Uterus (tissue), 4 donors: ENCODE measurements around the gene STX11. TPM values are rescaled to one million over a fixed set of nuclear protein-coding genes. Genes with fewer than 3 reads are reported as not detected.

Experiments used
- DNase-seq, 2 donors: peaks; one replicate each; pipeline ENCODE4 v3.0.0-alpha.2; 2019 to 2020
- H3K27ac ChIP-seq, 2 donors: fragments of 200-600 bp; sonication (generic); 1 replicate in 1 of 2; 2 replicates in 1 of 2; pipeline ENCODE4 v1.5.1; 2016 to 2018
- H3K27me3 ChIP-seq, 2 donors: fragments of 200-600 bp; sonication (generic); one replicate each; pipeline ENCODE4 v1.5.1; 2018 to 2019; ENCODE audit warnings: control low read depth in 1 of 2
- H3K36me3 ChIP-seq, 2 donors: fragments of 200-600 bp; sonication (generic); one replicate each; pipeline ENCODE4 v1.5.1; 2019; ENCODE audit warnings: control low read depth in 1 of 2
- H3K4me1 ChIP-seq, 2 donors: fragments of 200-600 bp; sonication (generic); one replicate each; pipeline ENCODE4 v1.5.1; 2018 to 2019; ENCODE audit warnings: control low read depth in 1 of 2
- H3K4me3 ChIP-seq, 2 donors: fragments of 200-600 bp; sonication (generic); 1 replicate in 1 of 2; 2 replicates in 1 of 2; pipeline ENCODE4 v1.5.1; 2018 to 2019; ENCODE audit warnings: mild to moderate bottlenecking in 1 of 2
- H3K9me3 ChIP-seq, 2 donors: fragments of 200-600 bp; sonication (generic); one replicate each; pipeline ENCODE4 v1.5.1; 2019; ENCODE audit warnings: control low read depth in 1 of 2
- POLR2A ChIP-seq, 2 donors: fragments of 450-650 bp; IDR thresholded peaks; one replicate each; pipeline ENCODE4 v1.6.1; 2016; ENCODE audit warnings: antibody characterized with exemption in 2 of 2, mild to moderate bottlenecking in 1 of 2, moderate library complexity in 1 of 2
- intact Hi-C: fragments of 100-400 bp; cut with DNase I; formaldehyde crosslinking; loops from one replicate; pipeline ENCODE4 v1.15.1; 2023; ENCODE audit warnings: low total_unique reads
- total RNA-seq, 4 donors: library from RNA; depleted of rRNA in 3 of 4; stranded (reverse); fragments of >200 nt in 3 of 4; gene quantifications; one replicate each; pipeline versions ENCODE4 v1.1.0 to v1.2.4, GENCODE V29; 2014 to 2023
- TF ChIP-seq, protein P1 (sequence below), 4 experiments: fragments of 200-600 bp in 2 of 4; fragments of 450-650 bp in 2 of 4; sonication (generic) in 2 of 4; IDR thresholded peaks; one replicate each; pipeline ENCODE4 v1.5.1; 2016 to 2019; ENCODE audit warnings: antibody characterized with exemption in 4 of 4, mild to moderate bottlenecking in 2 of 4, moderate library complexity in 1 of 4
- donor health status: DM: yes; HTN: yes; CAD: no.

STX11 gene
- total RNA-seq, 4 donors from 2014 or later, result 0.77 to 6.2 (median 1.9) TPM

DNA sequence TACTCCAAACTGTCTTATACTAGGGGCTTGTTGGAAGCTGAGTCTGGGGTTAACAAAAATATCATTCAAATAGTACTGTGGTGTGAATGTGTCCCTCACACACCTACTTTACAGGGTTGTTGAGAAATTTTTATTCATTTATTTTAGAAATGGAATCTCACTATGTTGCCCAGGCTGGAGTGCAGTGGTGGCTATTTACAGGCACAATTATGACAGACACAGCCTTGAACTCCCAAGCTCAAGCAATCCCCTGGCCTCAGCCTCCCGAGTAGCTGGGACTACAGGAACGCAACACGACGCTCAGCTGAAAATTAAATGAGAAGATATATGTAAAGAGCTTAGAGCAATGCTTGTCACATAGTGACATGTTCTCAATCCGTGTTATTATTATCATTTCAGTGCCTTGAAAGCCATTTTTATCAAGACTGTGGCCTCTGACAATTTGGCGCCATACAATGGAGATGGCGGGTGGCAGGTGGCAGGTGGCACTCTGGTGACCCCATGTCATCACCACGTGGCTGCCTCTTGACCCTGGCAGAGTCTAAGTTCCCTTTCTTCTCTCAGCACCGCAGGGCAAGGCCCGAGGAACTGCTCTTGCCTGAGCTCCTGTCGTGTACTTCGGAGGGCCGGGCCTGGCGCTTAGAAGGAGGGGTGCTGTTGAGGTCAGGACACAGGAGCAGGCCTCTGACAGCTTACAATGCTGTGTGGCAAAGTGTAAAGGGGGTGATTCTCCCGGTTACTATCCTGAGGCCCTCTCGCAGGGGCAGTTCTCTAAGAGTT lies 64.5 kb downstream of the STX11 start:
- H3K27ac ChIP-seq, result peak overlapping the region; percentile 94 to 98
- TF ChIP-seq, protein P1, sequence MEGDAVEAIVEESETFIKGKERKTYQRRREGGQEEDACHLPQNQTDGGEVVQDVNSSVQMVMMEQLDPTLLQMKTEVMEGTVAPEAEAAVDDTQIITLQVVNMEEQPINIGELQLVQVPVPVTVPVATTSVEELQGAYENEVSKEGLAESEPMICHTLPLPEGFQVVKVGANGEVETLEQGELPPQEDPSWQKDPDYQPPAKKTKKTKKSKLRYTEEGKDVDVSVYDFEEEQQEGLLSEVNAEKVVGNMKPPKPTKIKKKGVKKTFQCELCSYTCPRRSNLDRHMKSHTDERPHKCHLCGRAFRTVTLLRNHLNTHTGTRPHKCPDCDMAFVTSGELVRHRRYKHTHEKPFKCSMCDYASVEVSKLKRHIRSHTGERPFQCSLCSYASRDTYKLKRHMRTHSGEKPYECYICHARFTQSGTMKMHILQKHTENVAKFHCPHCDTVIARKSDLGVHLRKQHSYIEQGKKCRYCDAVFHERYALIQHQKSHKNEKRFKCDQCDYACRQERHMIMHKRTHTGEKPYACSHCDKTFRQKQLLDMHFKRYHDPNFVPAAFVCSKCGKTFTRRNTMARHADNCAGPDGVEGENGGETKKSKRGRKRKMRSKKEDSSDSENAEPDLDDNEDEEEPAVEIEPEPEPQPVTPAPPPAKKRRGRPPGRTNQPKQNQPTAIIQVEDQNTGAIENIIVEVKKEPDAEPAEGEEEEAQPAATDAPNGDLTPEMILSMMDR (IDR thresholded peaks at IDR 0.05), result no peak
- no peak for TF ChIP-seq POLR2A (IDR thresholded peaks at IDR 0.05)
- no peaks in the 10 kb centered on the region for H3K27me3 ChIP-seq
- H3K4me1 ChIP-seq, result peaks cover 0 to 4% of the 10 kb centered on the region in 2 donors
- DNase-seq, result peak in 1 of 2 donors; percentile 19
- no peaks in the 10 kb centered on the region for H3K36me3 ChIP-seq
- intact Hi-C loops, result loop anchor here (5.0 to 10.0 kb wide), 3 partner anchors 70 to 267 kb away; partner anchors contain the start of gene UTRN
- no peaks in the 10 kb centered on the region for H3K9me3 ChIP-seq
- H3K4me3 ChIP-seq, result no peak overlapping the region

DNA sequence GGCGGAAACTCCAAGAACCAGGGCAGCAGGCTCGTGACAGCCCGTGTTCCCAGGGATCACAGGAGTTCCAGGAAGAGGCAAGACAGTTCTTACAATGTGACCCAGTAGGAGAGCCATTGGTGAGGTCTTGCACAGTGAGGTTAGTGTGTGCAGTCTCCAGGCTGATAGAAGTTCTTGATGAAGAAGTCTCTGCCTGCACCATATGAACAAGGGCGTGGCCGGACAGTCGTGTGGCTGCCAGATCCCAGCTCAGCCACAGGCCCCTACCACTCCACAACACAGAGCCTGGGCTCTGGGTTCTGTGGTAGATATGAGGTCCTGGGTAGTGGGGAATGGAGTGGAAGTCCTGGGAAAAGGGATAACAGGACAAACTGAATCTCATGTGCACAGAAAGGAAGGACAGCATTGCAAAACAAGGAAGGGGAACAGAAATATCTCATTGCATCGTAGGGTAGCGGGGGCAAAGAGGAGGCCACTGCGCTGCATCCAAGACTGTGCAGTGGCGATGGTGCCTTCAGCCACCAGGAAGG lies 65.2 kb downstream of the STX11 start:
- intact Hi-C loops, result loop anchor here (5.0 to 10.0 kb wide), 2 partner anchors 69 to 267 kb away; partner anchors contain the start of gene UTRN

DNA sequence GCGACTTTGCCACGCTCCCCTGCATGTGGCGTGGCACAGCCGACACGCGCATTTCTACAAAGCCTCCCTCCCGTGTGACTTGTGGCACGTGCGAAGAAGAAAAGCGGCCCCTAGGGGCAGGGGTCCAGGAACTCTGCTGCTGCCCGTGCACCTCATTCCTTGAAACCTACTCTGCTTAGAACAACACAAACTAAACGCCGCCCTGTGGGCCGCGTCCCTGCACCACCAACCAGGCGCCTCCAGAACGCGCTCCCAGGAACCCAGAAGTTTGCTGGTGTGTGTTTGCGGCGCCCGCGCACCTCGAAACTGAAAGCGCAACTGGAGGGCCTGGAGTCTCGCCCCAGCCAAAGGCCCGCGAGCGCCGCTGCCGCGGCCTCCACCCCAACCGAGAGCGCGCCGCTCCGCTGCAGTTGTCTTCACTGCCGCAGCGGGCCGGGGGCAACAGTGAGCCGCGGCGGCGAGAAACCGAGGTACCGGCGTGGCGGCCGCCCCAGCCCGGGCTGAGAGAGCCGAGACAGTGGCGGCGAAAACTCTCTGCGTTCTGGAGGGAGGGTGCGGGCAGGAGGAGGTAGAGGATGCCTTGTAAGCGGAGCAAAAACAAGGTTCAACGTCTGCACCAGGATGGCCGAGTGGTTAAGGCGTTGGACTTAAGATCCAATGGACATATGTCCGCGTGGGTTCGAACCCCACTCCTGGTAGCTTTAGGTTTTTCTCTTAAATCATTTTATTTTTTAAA lies 65.8 kb downstream of the STX11 start:
- TF ChIP-seq, protein P1 (IDR thresholded peaks at IDR 0.05), result peak; percentile 50 to 92 (median 72)
- peak; percentile 42 to 47 for TF ChIP-seq POLR2A (IDR thresholded peaks at IDR 0.05)
- no peaks in the 10 kb centered on the region for H3K9me3 ChIP-seq
- DNase-seq, result peak; percentile 96 to 97
- intact Hi-C loops, result loop anchor here (5.0 to 10.0 kb wide), 2 partner anchors 69 to 266 kb away; partner anchors contain the start of gene UTRN
- H3K27me3 ChIP-seq, result no peaks in the 10 kb centered on the region
- H3K4me1 ChIP-seq, result peaks cover 0 to 4% of the 10 kb centered on the region in 2 donors
- H3K4me3 ChIP-seq, result peak overlapping the region; percentile 57 to 60
- no peaks in the 10 kb centered on the region for H3K36me3 ChIP-seq
- H3K27ac ChIP-seq, result peak overlapping the region; percentile 94 to 98

More for the DNA sequence above, 65.2 kb downstream of the STX11 start:
- peak overlapping the region; percentile 94 to 98 for H3K27ac ChIP-seq
- H3K4me3 ChIP-seq, result peak overlapping the region; percentile 57 to 60
- peak; percentile 19 to 28 for DNase-seq
- H3K4me1 ChIP-seq, result peaks cover 0 to 4% of the 10 kb centered on the region in 2 donors
- no peaks in the 10 kb centered on the region for H3K27me3 ChIP-seq
- no peaks in the 10 kb centered on the region for H3K9me3 ChIP-seq
- no peak for TF ChIP-seq POLR2A (IDR thresholded peaks at IDR 0.05)
- TF ChIP-seq, protein P1 (IDR thresholded peaks at IDR 0.05), result no peak
- H3K36me3 ChIP-seq, result no peaks in the 10 kb centered on the region

DNA sequence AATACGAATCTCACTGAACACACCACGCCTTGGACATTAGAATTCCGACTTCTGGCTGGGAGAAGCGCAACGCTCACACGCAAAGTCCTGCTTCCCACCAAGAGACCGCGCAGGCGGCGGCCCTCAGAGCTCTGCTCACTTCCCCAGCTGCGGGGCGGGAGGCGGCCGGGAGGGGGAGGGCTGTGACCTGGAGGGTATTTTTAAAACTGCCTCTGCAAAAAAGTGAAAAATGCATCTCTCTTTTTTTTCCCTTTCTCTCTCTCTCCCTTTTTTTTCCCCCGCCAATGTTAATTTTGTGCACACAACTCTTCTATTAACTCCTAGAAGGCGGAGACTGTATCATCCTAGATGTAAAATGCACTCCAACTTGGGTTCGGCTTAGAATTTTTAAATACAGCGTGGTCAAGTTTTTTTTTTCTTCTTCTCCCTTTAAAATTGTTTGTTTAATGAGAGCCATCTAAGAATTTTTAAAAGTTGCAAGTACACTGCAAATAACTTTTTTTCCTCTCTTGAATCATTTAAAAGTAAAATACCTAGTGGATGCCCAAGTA lies 66.4 kb downstream of the STX11 start:
- Histone ChIP-seq H3K9me3 (no peaks in the 10 kb centered on the region), H3K36me3 (no peaks in the 10 kb centered on the region), H3K27me3 (no peaks in the 10 kb centered on the region), H3K27ac (peak overlapping the region; percentile 94 to 98), H3K4me1 (peaks cover 0 to 4% of the 10 kb centered on the region in 2 donors), H3K4me3 (peak overlapping the region; percentile 57 to 60)
- no peak for DNase-seq
- intact Hi-C loops, result loop anchor here (5.0 to 10.0 kb wide), 2 partner anchors 68 to 266 kb away; partner anchors contain the start of gene UTRN
- TF ChIP-seq POLR2A (IDR thresholded peaks at IDR 0.05), result no peak
- TF ChIP-seq, protein P1 (IDR thresholded peaks at IDR 0.05), result peak in 2 of 4 experiments; percentile 31 to 32
